Stimulated activated CD4-positive, alpha-beta T cell treated with anti-CD3 and anti-CD28 coated beads, Interleukin-15, amount 100 ng/mL, for 48 hours (primary cell): ENCODE measurements around the gene ACTR10.
A peak's percentile ranks its signal among the peaks of the same experiment; 100 is the strongest.

ENCODE experiments used
- DNase-seq, 2 donors: peaks; one replicate each; pipeline ENCODE4 v3.0.0-alpha.2; 2020; ENCODE audit warnings: low read depth in 2 of 2

The ACTR10 gene

DNA sequence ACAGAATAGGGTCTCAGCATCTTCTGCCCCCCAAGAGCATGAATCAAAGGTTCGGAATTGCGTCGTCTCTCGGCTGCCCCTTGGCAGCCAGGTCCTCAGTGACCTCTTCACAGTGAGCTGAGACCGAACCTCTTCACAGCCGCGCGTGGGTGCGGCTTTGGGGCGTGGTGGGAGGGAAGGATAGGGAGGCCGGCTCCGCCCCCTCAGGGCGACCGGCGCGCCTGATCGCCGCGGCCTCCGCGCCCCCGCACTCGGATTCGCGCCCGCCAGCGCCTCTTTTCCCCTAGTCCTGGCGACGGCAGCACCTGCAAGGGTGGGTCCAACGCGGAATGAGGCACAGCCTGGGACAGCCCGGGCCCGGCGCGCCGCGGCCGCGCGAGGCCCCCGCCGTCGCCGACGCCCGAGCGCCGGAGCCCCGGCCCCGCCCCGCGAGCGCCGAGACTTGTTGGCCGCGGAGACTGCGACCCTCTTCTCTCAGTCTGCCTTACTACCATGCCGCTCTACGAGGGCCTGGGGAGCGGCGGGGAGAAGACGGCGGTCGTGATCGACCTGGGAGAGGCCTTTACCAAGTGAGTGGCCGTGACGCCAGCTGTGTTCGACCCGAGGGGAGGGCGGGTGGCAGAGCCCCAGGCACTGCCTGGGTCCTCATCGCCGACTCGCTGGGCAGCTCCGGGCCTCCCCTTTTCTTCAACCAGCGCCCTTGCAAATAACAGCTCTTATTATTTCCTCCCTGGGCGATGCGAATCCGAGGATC, at the start of gene ACTR10:
Gene ACTR10 (plus strand): TSS at position 424 of the 754 bp plus-strand sequence. CDS start 69 bp downstream, at position 493.
- DNase-seq: peak; percentile 80 to 86

DNA sequence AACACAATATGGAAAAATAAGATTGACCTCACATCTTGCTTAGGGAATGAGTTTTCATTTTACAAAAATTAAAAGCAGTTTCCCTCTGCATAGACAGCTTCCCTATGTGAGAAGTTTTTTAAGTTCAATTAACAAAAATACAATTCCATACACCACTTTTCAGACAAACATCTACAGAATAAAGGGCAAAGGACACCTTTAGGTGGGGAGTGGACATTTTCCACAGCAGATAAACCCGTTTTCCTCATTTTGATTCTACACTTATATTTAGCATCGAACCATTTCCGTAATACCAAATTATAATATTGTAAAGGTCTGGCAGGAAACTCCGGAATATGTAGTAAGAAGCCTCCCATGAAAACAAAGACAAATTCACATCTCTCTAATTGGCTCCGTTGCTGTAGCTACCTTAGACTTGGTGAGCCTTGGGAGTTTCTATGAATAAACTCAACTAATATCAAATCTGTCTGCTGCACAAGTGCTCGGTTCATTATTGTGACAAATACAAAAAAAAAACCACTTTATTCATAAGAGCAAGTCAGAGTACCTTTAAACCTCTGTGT, 49.6 kb upstream of the ACTR10 start:
- DNase-seq: no peak

DNA sequence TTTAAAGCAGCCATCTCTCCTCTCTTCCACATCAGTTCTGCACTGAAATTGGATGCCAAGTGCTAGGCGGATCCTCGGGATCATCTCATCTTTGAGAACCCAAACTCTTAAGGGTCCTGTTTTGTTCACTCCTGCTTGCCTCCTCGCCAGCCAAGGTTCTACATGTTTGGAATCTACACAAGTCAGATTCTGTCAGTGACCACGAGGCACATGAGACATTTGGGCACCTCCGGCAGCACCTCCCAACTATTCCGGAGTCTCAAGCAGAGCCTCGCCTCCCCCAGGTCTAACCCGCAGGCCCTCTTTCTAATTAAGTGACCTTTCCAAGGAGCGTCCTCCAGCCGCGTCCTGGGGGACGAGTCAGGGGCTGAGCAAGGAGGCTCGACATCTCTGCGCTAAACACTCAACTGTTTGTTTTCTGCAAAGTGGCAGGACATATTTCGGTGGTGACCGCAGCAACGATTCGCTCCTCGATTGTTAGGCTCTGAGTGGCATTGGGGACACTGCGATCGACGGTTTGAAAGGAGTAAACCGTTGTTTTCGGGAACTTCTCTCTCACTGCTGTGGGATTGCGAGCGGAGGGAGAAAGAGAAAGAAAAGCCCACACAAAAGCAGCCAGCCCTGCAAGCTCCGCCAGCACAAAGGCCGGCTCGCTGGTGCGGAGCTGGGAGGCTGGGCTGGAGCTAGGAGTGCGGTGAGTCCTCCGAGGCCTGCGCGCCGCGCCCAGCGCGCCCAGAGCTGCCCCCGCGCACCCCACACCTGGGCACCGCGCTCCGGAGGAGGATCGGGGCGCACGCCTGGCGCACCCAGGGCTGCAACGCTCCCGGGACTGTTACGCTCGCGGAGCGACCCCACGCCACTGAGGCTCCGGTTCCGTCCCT, 48.6 kb upstream of the ACTR10 start:
- no peak for DNase-seq

DNA sequence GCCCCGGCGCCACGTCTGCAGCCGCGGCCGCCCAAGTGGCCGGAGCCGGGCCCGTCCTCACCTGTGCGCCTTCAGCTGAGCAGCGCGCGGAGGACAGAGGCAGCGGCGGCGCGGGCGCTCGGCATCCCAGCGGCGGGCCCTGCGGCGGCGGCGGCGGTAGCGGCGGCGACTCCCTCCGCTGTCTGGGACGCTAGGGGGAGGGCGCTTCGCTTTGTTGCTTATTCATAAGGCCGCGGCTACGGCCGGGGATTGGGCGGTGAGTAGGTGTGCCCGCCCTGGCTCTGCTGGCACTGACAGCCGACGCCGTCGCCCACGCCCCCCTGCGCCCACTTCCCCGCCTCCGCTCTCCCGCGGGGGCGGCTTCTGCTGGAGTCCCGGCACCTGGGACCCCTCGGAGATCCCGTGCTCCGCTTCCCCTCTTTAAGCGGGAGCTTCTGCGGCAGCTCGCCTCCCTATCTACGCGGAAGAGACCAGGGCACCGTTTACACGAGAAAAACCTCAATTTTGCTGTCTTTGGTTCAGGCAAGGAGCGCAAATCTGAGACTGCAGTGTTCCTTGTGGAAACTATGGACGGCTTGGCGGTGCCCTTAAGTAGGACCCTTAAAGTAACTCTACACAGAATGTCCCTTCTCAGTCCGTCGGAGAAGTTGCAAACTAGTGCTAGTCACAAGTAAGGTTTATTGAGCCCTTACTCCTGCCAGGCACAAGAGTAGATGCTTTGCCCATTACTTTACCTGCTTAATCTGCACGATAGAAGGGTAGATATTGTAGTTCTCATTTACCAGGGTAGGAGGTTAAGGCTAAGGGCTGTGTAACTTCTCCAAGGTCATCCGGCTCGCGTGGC, 47.7 kb upstream of the ACTR10 start, which contains the start of gene ARMH4:
Gene ARMH4 (minus strand): TSS at position 200 of the 844 bp plus-strand sequence. CDS start 12,855 bp downstream, outside the sequence.
- DNase-seq: peak; percentile 26 to 49

DNA sequence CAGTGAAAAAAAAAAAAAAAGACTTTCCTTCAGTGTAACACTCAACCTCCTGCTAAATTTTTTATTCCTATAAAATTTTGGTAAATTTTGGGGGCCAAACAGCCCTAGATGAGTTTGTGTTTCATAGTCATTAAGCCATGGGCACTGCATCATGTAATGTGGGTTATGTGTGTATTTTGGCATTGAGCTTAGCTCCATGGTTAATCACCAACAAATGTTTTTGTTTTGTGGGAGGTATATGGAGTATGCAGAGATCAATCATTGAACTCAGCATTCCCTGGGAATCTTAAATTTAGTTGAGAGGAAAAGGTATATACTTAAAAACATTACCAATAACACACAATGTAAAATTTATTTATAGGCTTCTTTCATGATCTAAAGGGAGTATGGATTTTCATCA, 39.4 kb upstream of the ACTR10 start:
- DNase-seq: no peak

DNA sequence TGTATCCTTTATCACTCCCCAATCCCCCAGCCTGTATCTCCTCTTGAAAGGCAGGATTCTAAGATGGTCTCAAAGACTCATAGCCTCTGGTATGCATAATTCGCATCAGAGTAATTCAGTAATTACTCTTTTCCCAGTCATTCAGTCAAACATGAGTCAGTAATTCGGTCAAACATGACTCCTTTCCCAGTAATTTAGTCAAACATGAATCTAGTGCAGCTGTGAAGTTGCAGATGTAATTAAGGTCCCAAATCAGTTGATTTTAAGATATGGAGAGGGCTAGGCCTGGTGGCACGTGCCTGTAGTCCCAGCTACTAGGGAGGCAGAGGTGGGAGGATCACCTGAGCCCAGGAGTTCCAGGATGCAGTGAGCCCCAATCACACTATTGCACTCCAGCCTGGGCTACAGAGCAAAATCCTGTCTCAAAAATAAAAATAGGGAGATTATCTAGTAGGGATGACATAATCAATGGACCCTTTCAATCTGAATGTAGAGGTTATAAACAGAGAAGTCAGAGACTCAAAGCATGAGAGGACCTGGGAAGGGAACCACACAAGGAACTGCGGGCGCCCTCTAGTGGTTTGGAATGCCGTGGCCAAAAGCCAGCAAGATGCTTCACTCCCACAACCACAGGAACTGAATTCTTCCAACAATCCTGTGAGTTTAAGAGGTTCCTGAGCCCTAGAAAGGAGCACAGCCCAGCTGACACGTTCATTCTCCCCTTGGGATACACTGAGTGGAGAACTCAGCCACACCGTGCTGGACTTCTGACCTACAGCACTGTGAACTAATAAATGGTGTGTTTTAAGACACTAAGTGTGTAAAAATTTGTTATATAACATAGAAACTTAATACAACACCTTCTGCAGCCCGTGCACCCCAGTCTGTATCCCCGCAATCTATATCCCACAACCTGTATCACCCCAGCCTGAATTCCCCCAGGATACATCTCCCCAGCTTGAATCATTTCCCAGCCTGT, 33.7 kb upstream of the ACTR10 start:
- peak; percentile 59 to 68 for DNase-seq

DNA sequence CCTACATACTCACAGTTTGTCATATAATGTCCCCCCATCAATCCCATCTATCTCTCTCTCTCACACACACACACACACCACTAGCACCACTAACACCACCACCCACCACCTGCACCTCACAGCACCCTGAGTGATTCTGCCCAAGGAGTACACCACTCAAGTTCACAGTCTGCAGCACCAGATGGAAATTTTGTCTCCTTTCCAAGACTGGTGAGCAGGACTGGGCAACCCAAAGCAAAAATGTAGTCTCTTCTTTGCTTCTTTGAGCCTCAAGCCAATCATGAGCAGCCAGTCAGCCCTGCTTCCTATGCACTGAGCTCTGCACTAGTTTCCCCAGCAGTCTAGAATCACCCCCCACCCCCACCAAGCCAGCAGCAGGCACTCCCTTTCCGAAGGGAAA, 32.9 kb upstream of the ACTR10 start:
- no peak for DNase-seq

DNA sequence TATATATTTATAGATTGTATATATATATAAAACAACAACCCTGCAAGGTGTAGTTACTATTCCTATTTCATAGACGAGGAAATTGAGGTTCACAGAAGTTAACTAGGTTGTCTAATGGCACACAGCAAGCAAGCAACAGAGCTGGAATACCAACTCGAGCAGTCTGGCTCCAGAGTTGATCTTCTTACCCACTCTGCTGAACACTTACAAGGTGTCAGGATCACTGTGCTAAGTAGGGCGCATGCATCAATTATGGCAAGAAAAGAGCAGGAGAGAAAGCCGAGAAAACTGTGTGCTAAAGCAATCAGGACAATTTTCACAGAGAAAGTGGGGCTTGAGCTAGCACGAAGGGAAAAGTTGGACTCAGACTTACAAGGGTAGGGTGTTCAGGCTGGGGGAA, 32.1 kb upstream of the ACTR10 start:
- no peak for DNase-seq

DNA sequence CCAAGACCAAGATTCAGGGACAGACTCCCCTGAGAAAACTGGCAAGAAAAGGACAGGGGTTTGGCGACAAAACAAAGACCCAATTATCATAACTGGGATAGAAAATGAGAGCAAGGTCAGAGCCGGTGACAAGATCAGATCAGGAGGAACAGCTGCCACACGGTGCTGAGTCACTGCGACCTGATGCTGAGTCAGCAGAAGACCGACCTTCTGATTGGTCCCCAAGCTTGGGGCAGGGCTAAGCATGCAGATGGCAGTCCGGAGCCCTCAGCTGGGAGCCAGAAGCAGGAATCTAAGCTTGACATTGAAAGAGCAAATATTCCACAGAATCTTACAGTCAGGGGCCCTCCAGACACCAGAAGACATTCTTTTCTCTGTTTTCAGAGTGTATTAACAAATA, 28.9 kb upstream of the ACTR10 start:
- peak; percentile 45 to 52 for DNase-seq

DNA sequence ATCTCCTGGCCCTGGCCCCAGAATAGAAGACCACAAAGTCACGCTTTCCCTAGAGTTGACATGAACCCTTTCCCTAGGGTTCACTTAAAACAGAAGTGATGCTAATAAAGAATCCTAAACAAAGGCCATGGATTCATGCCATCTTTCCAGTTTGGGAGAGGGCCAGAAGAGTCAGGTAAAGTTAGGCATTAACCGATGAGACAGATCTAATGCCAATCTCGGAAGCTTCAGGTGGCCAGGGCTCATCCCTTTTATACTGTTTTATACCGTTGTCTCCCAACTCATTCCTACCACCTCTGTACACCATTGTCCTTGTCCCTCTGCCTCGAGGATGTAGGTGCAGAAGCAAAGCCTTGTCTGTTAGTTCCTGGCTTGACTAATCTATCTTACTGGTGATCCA, 22.8 kb upstream of the ACTR10 start:
- DNase-seq: no peak

DNA sequence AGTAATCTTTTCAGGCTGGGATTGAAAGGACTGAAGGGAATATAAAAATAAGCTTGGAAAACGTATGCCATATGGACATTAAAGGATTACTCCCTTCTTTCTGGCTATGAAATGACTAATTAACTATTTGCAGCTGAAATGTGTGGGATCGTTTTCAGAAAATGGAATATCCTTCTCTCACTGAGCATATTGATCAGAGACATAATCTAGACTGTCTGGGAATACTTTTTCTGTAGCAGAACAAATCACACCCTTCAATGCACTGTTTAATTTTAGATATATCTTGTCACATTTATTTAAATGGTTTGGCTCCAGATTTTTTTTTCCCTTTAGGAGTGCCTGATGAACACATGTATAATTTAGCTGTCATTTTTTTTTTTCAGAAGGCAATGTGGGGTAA, 10.8 kb upstream of the ACTR10 start:
- no peak for DNase-seq

DNA sequence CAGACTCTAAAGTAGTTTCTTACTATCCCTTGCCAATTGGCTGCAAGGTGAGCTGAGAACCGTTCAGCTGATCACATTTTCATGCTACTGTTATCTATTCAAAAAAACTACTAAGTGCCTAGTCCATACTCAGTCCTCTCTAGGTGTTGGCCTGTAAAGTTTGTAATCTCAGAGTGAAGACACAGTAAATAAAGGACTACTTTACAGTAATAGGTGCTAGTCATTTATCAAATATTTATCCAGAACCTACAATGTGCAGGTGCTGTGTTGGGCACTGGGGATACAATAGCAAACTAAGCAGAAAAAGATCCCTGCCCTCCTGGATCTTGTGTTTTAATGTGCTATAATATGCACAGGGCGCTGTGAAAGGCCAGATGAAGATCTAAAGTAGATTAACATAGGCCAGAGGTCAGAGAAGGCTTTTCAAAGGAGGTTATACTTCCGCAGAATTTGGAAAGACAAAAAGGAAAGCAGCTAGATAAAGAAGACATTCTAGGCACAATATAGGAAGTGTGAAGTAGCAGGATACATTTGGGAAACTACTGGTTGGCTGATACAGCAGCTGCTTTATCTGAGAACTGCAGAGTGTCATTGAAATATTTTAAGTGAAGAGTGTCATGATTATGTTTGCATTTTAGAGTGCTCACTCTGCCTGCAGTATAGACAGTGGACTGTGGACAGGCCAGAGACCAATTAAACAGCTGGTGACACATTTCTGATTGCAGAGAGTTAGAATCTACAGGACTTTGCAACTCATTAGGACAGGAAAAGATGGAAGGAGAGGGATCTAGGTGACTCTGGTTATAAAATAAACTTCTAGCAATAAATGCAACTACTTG, 8.0 kb upstream of the ACTR10 start:
- no peak for DNase-seq

DNA sequence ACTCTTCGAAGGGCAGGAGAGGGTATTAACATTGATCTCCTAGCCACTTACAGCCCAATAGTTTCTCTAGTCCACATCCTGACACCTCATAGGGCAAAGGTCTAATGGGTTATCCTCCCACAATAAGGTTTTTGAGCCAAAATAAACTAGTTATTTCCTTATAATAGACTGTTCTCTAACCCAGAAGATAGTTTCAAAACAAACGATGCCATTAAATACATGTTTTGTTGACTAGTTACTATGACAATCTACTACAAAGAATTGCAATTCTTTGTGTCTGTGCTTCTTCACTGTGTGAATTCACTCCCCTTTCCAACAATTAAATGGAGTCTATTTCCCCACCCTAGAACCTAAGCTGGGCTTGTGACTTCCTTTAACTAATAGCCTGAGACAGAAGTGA, 6.4 kb upstream of the ACTR10 start:
- no peak for DNase-seq

DNA sequence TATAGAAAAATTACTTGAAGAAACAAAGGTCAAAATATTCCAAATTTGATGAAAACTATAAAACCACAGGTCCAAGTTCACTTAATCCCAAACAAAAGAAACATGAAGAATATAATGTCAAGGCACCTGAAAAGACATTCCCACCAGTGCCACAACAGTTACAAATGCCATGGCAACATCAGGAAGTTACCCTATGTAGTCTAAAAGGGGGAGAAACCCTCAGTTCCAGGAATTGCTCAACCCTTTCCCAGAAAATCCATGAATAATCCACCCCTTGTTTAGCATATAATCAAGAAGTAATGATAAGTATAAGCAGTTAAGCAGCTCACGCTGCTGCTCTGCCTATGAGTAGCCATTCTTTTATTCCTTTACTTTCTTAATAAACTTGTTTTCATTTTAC, 3.8 kb upstream of the ACTR10 start:
- no peak for DNase-seq

DNA sequence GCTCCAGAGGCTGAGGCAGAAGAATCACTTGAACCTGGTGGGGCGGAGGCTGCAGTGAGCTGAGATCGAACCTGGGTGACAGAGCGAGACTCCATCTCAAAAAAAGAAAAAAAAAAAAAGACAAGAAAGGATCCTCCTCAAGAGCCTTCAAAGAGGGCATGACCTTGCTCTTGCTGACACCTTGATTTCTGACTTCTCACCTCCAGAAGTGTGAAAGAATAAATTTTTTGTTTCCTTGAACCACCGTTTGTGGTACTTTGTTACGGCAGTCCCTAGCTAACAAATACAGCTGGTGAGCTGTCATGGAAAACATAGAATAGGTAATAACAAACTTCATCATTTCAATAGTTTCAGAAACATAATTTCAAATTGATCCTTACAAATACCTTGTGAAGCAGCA, 1.9 kb upstream of the ACTR10 start:
- no peak for DNase-seq

DNA sequence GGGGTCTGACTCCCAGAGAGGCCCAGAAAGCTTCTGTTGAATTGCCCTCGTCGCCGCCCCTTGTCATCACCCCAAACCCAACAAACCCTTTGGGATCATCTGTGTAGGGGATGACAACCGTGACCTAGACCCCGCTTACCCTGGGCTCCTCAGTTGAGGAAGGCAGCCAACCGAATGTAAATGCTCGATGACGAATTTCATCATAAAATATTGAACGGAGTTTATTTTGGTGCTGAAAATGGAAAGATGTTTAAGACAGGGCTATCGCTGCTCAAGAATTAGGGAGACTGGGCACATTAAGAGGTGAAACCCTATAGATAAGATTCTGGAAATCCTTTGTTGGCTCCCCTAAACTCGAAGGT, 512 bp downstream of the ACTR10 start:
- no peak for DNase-seq

DNA sequence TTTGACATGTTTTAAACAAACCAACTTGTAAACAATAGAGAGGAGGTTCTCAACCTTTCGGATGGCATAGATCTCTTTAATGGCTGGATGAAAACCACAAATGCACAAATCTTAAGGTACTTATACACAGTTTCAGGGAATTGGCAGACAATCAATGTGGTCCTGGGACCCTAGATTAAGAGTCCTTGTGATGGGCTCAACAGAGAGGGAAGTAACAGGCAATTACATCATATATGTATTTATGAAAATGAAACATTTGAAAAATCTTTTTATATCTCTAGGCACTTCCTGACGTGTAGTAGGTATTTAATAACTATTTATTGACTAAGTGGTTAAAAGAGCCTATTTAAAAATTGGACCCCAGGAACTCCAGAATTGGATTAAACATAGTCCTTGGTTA, 897 bp downstream of the ACTR10 start:
- no peak for DNase-seq

DNA sequence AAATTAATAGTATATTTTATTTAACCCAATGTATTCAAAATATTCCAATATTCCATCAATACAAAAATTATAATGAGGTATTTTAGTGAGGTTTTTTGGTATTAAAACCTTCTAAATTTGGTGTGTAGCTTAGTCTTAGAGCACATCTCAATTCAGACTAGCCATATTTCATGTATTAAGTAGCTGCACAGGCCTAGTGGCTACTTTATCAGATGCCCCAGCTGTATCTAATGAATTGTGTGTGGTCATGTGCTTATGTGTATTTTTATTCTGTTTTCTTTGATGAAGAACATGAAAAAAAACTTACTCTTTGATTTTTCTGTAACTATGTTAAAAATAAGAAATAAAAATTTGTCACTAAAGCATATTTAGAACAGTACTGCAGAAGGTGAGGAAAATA, 13.2 kb downstream of the ACTR10 start:
- no peak for DNase-seq

DNA sequence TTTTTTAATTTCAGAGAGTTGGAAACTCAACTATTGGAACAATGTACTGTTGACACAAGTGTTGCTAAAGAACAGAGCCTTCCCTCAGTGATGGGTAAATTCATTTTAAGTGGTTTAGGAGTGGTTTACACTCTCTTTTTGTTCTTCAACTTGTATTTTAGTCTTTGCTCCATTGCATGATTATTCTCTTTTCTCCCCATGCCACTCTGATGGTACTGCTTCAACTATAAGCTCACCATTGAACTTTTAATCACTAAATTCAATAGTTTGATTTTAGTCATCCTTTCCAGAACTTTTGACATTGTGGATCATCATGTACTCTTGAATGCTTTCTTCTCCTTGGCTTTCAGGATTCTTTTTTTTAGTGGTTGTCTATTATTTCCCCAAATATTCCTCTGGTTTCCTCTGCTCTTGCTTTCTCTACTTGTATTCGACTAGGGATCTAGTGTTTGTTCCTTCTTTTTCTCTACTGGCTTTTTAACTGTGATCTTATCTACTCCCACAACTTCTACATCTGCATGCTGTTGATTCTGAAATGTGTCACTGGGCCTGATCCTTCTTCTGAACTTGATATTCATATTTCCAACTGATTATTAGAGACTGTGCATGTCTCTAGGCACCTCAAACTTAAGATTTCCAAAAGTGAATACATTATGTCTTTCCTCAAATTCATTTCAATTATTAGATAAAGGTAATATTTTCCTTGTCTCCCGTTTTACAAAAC, 15.4 kb downstream of the ACTR10 start:
- no peak for DNase-seq
